SK-N-SH (cell line): ENCODE results near the gene RAB11B. TPM values are rescaled to one million over a fixed set of nuclear protein-coding genes. Genes with fewer than 3 reads are reported as not detected.

Experiments
- CTCF ChIA-PET: fragments of 300-600, 350-600 bp; formaldehyde crosslinking; extraction: SDS; loops from one replicate; lab custom pipeline; 2021; lab: Yijun Ruan, JAX
- POLR2A ChIA-PET: fragments of 350-600 bp; sonication (Branson Sonifier 250); formaldehyde crosslinking; extraction: SDS; loops from one replicate; lab custom pipeline; 2020; ENCODE audit warnings: antibody characterized with exemption, inconsistent platforms; lab: Yijun Ruan, JAX
- DNase-seq: peaks from one replicate; pipeline ENCODE4 v3.0.0; 2012
- H2AFZ ChIP-seq: fragments of 200-600 bp; sonication (generic); 2 replicates; pipeline ENCODE4 v1.8.1; 2016; ENCODE audit warnings: antibody characterized with exemption, mild to moderate bottlenecking, low read depth
- H3F3A ChIP-seq: fragments of 200-600 bp; sonication (generic); replicated peaks from 2 replicates; pipeline ENCODE3; 2016; ENCODE audit warnings: antibody characterized with exemption, mild to moderate bottlenecking; ENCODE audit not compliant: insufficient read depth
- H3K27ac ChIP-seq, 2 experiments: fragments of 200-500 bp in 1 of 2; fragments of 200-600 bp in 1 of 2; sonication (Bioruptor generic) in 1 of 2; sonication (generic), shearing (Covaris generic) in 1 of 2; 2 replicates each; pipeline versions ENCODE4 v1.5.1 to v1.6.1; 2014 to 2016; ENCODE audit warnings: low read depth in 2 of 2, inconsistent platforms in 1 of 2, low read length in 1 of 2, mild to moderate bottlenecking in 1 of 2, mixed read lengths in 1 of 2
- H3K27me3 ChIP-seq: fragments of 200-600 bp; sonication (generic), shearing (Covaris generic); 2 replicates; pipeline ENCODE4 v1.6.1; 2016; ENCODE audit warnings: mixed run types; ENCODE audit not compliant: insufficient read depth
- H3K36me3 ChIP-seq, 2 experiments: fragments of 200-500 bp in 1 of 2; fragments of 200-600 bp in 1 of 2; sonication (Bioruptor generic) in 1 of 2; sonication (generic) in 1 of 2; replicated peaks in 1 of 2; 2 replicates each; pipeline versions ENCODE3 to v1.5.1; 2014 to 2016; ENCODE audit warnings: low read length in 1 of 2, mild to moderate bottlenecking in 1 of 2; ENCODE audit not compliant: insufficient read depth in 2 of 2, control insufficient read depth in 1 of 2
- H3K4me1 ChIP-seq, 2 experiments: fragments of 200-500 bp in 1 of 2; fragments of 200-600 bp in 1 of 2; sonication (Bioruptor generic) in 1 of 2; sonication (generic), shearing (Covaris generic) in 1 of 2; 2 replicates each; pipeline versions ENCODE4 v1.5.1 to v1.6.1; 2014 to 2016; ENCODE audit warnings: low read depth in 1 of 2, low read length in 1 of 2, mixed run types in 1 of 2; ENCODE audit not compliant: insufficient read depth in 2 of 2, control insufficient read depth in 1 of 2
- H3K4me2 ChIP-seq: fragments of 200-600 bp; sonication (generic), shearing (Covaris generic); 2 replicates; pipeline ENCODE4 v1.6.1; 2017; ENCODE audit warnings: mixed run types
- H3K4me3 ChIP-seq, 2 experiments: fragments of 200-500 bp in 1 of 2; fragments of 200-600 bp in 1 of 2; sonication (Bioruptor generic) in 1 of 2; sonication (generic), shearing (Covaris generic) in 1 of 2; 2 replicates each; pipeline versions ENCODE4 v1.5.1 to v1.8.1; 2014 to 2016; ENCODE audit warnings: low read depth in 2 of 2, inconsistent platforms in 1 of 2, low read length in 1 of 2, mild to moderate bottlenecking in 1 of 2, mixed read lengths in 1 of 2, moderate library complexity in 1 of 2
- H3K79me2 ChIP-seq: fragments of 200-600 bp; sonication (generic); 2 replicates; pipeline ENCODE4 v1.8.1; 2017; ENCODE audit warnings: mild to moderate bottlenecking; ENCODE audit not compliant: insufficient read depth
- H3K9ac ChIP-seq: fragments of 200-600 bp; sonication (generic); 2 replicates; pipeline ENCODE4 v1.6.1; 2017; ENCODE audit warnings: mixed run types
- H3K9me2 ChIP-seq: fragments of 200-600 bp; sonication (generic); 2 replicates; pipeline ENCODE4 v1.6.1; 2017; ENCODE audit warnings: mixed run types
- H3K9me3 ChIP-seq: fragments of 200-600 bp; sonication (generic); 2 replicates; pipeline ENCODE4 v1.6.1; 2017; ENCODE audit warnings: mixed run types, mild to moderate bottlenecking, moderate library complexity
- H4K20me1 ChIP-seq: fragments of 200-600 bp; sonication (generic); 2 replicates; pipeline ENCODE4 v1.6.1; 2017; ENCODE audit warnings: mild to moderate bottlenecking, mixed run types; ENCODE audit not compliant: insufficient read depth
- CHD2 ChIP-seq: fragments of 150-350 bp; IDR thresholded peaks from 2 replicates; pipeline ENCODE4 v1.6.1; 2018; ENCODE audit warnings: low read length; ENCODE audit not compliant: partially characterized antibody
- FOSL2 ChIP-seq: IDR thresholded peaks from 2 replicates; pipeline ENCODE4 v1.4.0; 2012; ENCODE audit warnings: low read depth, mild to moderate bottlenecking, moderate library complexity, borderline replicate concordance
- FOXM1 ChIP-seq: IDR thresholded peaks from 2 replicates; pipeline ENCODE4 v1.4.0; 2012; ENCODE audit warnings: low read depth, mild to moderate bottlenecking
- GATA2 ChIP-seq: sonication (generic); formaldehyde crosslinking; IDR thresholded peaks from 2 replicates; pipeline ENCODE4 v1.5.0; 2020; ENCODE audit warnings: mild to moderate bottlenecking, missing genetic modification reagents
- IRF3 ChIP-seq: fragments of 150-350 bp; IDR thresholded peaks from 2 replicates; pipeline ENCODE4 v1.6.1; 2016; ENCODE audit warnings: mild to moderate bottlenecking, low read depth, low read length
- JUND ChIP-seq: IDR thresholded peaks from 2 replicates; pipeline ENCODE4 v1.4.0; 2012
- NRF1 ChIP-seq: IDR thresholded peaks from 2 replicates; pipeline ENCODE4 v1.6.1; 2012; ENCODE audit warnings: low read depth, mild to moderate bottlenecking, low read length
- RAD21 ChIP-seq: IDR thresholded peaks from 2 replicates; pipeline ENCODE4 v1.6.1; 2012; ENCODE audit warnings: mild to moderate bottlenecking, low read length
- RCOR1 ChIP-seq: fragments of 150-350 bp; IDR thresholded peaks from 2 replicates; pipeline ENCODE4 v1.6.1; 2017; ENCODE audit warnings: antibody characterized with exemption, low read length
- REST ChIP-seq: IDR thresholded peaks from 2 replicates; pipeline ENCODE4 v1.6.1; 2012; ENCODE audit warnings: mild to moderate bottlenecking, low read depth, low read length, moderate library complexity
- RXRA ChIP-seq: IDR thresholded peaks from 2 replicates; pipeline ENCODE4 v1.4.0; 2012; ENCODE audit warnings: low read depth, mild to moderate bottlenecking, borderline replicate concordance
- TAF1 ChIP-seq: IDR thresholded peaks from 2 replicates; pipeline ENCODE4 v1.6.1; 2012; ENCODE audit warnings: low read depth, mild to moderate bottlenecking, low read length, moderate library complexity, borderline replicate concordance
- TCF12 ChIP-seq: IDR thresholded peaks from 2 replicates; pipeline ENCODE4 v1.4.0; 2012
- USF2 ChIP-seq: fragments of 150-350 bp; IDR thresholded peaks from 2 replicates; pipeline ENCODE4 v1.6.1; 2017; ENCODE audit warnings: antibody characterized with exemption, low read length, low read depth, borderline replicate concordance
- YY1 ChIP-seq: IDR thresholded peaks from 2 replicates; pipeline ENCODE4 v1.4.0; 2012; ENCODE audit warnings: low read depth, mild to moderate bottlenecking
- WGBS: methylation state at CpG from one replicate; pipeline ENCODE4 v1.1.6; 2017; ENCODE audit warnings: low lambda C conversion rate; 5-methylcytosine and 5-hydroxymethylcytosine counted together
- polyA plus RNA-seq, 3 experiments: library from polyadenylated mRNA; depleted of rRNA; stranded (reverse); fragments of >200 nt; gene quantifications; 2 replicates each; pipeline ENCODE4 v1.2.3, GENCODE V29; 2012
- TF ChIP-seq, protein P1 (sequence below): IDR thresholded peaks from 2 replicates; pipeline ENCODE4 v1.4.0; 2012; ENCODE audit warnings: low read depth, borderline replicate concordance
- TF ChIP-seq, protein P2 (sequence below): IDR thresholded peaks from 2 replicates; pipeline ENCODE4 v1.4.0; 2012; ENCODE audit warnings: low read depth
- TF ChIP-seq, protein P3 (sequence below): IDR thresholded peaks from 2 replicates; pipeline ENCODE4 v1.4.0; 2012; ENCODE audit warnings: low read depth, borderline replicate concordance

Gene RAB11B
- polyA plus RNA-seq, 1 of the 3 experiments (the other 2 are of a cell fraction) = 127 TPM

- no peaks in the 10 kb centered on the region for H3K79me2 ChIP-seq
- H3K9me3 ChIP-seq = no peaks in the 10 kb centered on the region
- 12% methylated on average over 3 of the region's 3 CpGs for WGBS
- no peaks in the 10 kb centered on the region for H3K27me3 ChIP-seq
- TF ChIP-seq REST (no peak), YY1 (no peak), TAF1 (no peak), RCOR1 (no peak), GATA2 (CRISPR knock-in tag) (no peak), FOSL2 (no peak), FOXM1 (no peak), IRF3 (no peak), TCF12 (no peak), JUND (no peak)
- TF ChIP-seq, all 33 proteins: peak for 0
- ChIA-PET CTCF (interaction anchor here (1.0 to 4.5 kb wide), 7 partner anchors 10 to 100 kb away, joined by 3 to 33 read pairs (median 6); partner anchors contain the start of gene ZNF414), POLR2A (interaction anchor here (0.8 to 1.5 kb wide), 5 partner anchors 22 to 470 kb away, joined by 3 to 5 read pairs (median 3); partner anchors contain the start of gene TIMM44)
- Histone ChIP-seq H4K20me1 (no peaks in the 10 kb centered on the region), H2AFZ (peak overlapping the region; percentile 74), H3K9ac (peak overlapping the region; percentile 65; the same call in 1 of the 2 replicates), H3K4me3 (peak overlapping the region; percentile 63 to 77), H3K4me1 (peaks cover 3 to 4% of the 10 kb centered on the region in 2 experiments; a peak in 2 of 4 replicates), H3K27ac (no peak overlapping the region), H3F3A (peaks cover 15% of the 10 kb centered on the region), H3K36me3 (no peaks in the 10 kb centered on the region), H3K9me2 (no peaks in the 10 kb centered on the region), H3K4me2 (peak overlapping the region; percentile 84)
- no peak for DNase-seq
Measured at GRCh38 chr19:8413629-8413995, 23.5 kb downstream of the RAB11B start.

GRCh38 chr19:8416796-8417195 is 26.6 kb downstream of the RAB11B start:
- Histone ChIP-seq H3K4me1 (peaks cover 3 to 4% of the 10 kb centered on the region in 2 experiments; a peak in 2 of 4 replicates), H2AFZ (no peak overlapping the region), H3K36me3 (no peaks in the 10 kb centered on the region), H3K27me3 (no peaks in the 10 kb centered on the region), H3K9me2 (no peaks in the 10 kb centered on the region), H3F3A (peaks cover 5% of the 10 kb centered on the region), H3K79me2 (no peaks in the 10 kb centered on the region), H3K4me3 (no peak overlapping the region), H4K20me1 (no peaks in the 10 kb centered on the region), H3K9me3 (no peaks in the 10 kb centered on the region), H3K9ac (no peak overlapping the region), H3K27ac (no peak overlapping the region), H3K4me2 (no peak overlapping the region)
- ChIA-PET CTCF (interaction anchor here (1.0 to 1.7 kb wide), 2 partner anchors 63 to 76 kb away, joined by 3 to 5 read pairs; no protein-coding TSS in a partner anchor), POLR2A (no interaction called here)
- DNase-seq = no peak
- 75% methylated on average over 4 of the region's 4 CpGs for WGBS
- TF ChIP-seq USF2 (no peak), TCF12 (no peak), NRF1 (no peak), RXRA (no peak), IRF3 (no peak), RAD21 (no peak), CHD2 (no peak)
- TF ChIP-seq, protein P1, sequence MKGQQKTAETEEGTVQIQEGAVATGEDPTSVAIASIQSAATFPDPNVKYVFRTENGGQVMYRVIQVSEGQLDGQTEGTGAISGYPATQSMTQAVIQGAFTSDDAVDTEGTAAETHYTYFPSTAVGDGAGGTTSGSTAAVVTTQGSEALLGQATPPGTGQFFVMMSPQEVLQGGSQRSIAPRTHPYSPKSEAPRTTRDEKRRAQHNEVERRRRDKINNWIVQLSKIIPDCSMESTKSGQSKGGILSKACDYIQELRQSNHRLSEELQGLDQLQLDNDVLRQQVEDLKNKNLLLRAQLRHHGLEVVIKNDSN = no peak
- TF ChIP-seq, protein P2, sequence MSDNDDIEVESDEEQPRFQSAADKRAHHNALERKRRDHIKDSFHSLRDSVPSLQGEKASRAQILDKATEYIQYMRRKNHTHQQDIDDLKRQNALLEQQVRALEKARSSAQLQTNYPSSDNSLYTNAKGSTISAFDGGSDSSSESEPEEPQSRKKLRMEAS = no peak
- TF ChIP-seq, protein P3, sequence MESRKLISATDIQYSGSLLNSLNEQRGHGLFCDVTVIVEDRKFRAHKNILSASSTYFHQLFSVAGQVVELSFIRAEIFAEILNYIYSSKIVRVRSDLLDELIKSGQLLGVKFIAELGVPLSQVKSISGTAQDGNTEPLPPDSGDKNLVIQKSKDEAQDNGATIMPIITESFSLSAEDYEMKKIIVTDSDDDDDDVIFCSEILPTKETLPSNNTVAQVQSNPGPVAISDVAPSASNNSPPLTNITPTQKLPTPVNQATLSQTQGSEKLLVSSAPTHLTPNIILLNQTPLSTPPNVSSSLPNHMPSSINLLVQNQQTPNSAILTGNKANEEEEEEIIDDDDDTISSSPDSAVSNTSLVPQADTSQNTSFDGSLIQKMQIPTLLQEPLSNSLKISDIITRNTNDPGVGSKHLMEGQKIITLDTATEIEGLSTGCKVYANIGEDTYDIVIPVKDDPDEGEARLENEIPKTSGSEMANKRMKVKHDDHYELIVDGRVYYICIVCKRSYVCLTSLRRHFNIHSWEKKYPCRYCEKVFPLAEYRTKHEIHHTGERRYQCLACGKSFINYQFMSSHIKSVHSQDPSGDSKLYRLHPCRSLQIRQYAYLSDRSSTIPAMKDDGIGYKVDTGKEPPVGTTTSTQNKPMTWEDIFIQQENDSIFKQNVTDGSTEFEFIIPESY = no peak
